H1 (cell line): ENCODE results near the gene INAFM2. TPM values are rescaled to one million over a fixed set of nuclear protein-coding genes. Genes with fewer than 3 reads are reported as not detected.
A peak's percentile ranks its signal among the peaks of the same experiment; 100 is the strongest.

Source experiments
- KDM4A ChIP-seq: IDR thresholded peaks from one replicate; pipeline ENCODE4 v1.7.1; 2012; ENCODE audit warnings: low read depth, mild to moderate bottlenecking, moderate library complexity, low read length, inconsistent platforms; ENCODE audit not compliant: severe bottlenecking
- MAX ChIP-seq: IDR thresholded peaks from 2 replicates; pipeline ENCODE4 v1.6.1; 2012; ENCODE audit warnings: inconsistent platforms
- NRF1 ChIP-seq: IDR thresholded peaks from 2 replicates; pipeline ENCODE4 v1.6.1; 2011; ENCODE audit warnings: mild to moderate bottlenecking, low read depth, low read length, improper control_type of control experiment
- SP1 ChIP-seq: IDR thresholded peaks from 2 replicates; pipeline ENCODE4 v1.6.1; 2011; ENCODE audit warnings: low read depth, low read length
- TAF1 ChIP-seq: IDR thresholded peaks from 2 replicates; pipeline ENCODE4 v1.6.1; 2011; ENCODE audit warnings: mild to moderate bottlenecking, low read depth, low read length
- polyA plus RNA-seq, 7 experiments: library from polyadenylated mRNA; depleted of rRNA in 3 of 7; stranded (reverse) in 5 of 7; unstranded in 2 of 7; fragments of >200 nt in 5 of 7; fragments of 200-250 nt in 2 of 7; gene quantifications; 1 replicate in 5 of 7; 2 replicates in 1 of 7; 4 replicates in 1 of 7; pipeline versions ENCODE4 v1.2.1 to v1.2.3, GENCODE V29; 2011 to 2013; ENCODE audit warnings: missing spikeins in 2 of 7, mixed read lengths in 2 of 7
- total RNA-seq: library from RNA; stranded (reverse); fragmentation: NEBNext Ultra II Directional; extraction: Animal tissue kit (Norgen Biotek cat#: 25700); gene quantifications from 2 replicates; pipeline ENCODE4 v1.2.1, GENCODE V29; 2021

The INAFM2 gene
- total and polyA plus RNA-seq, 2 of the 8 experiments (the other 6 are each of a cell fraction or from before 2014, with no cell fraction given): 15.3 to 35.1 TPM

- TF ChIP-seq KDM4A: peak; percentile 59
- TF ChIP-seq SP1: no peak
- TF ChIP-seq MAX: peak; percentile 88
- 0 out of 2 replicates have a peak, but pooled peaks have one; percentile 23 for TF ChIP-seq TAF1
- peak; percentile 70 for TF ChIP-seq NRF1
Observed at GRCh38 chr15:40357723-40358470, 34.4 kb downstream of the INAFM2 start, which contains the start of gene DISP2 (continued).
